B cell (primary cell): Measurements from ENCODE around the gene SLC24A3. TPM values are rescaled to one million over a fixed set of nuclear protein-coding genes. Genes with fewer than 3 reads are reported as not detected.

Source experiments
- ATAC-seq: fragments of 200-7000 bp; cut with Tn5 transposase; one replicate; pipeline ENCODE4 v1.10.0; 2021; ENCODE audit warnings: low read depth, mild to moderate bottlenecking, moderate number of reproducible peaks, moderate library complexity
- CTCF ChIA-PET: fragments of 350-600 bp; sonication (Branson Sonifier 250); formaldehyde crosslinking; loops from one replicate; lab custom pipeline; 2021; ENCODE audit warnings: antibody characterized with exemption, inconsistent platforms; lab: Charles Lee
- POLR2A ChIA-PET: fragments of 350-600 bp; sonication (Branson Sonifier 250); formaldehyde crosslinking; loops from one replicate; lab custom pipeline; 2021; ENCODE audit warnings: antibody characterized with exemption; lab: Charles Lee
- DNase-seq: peaks from one replicate; pipeline ENCODE4 v3.0.0; 2013
- H2AFZ ChIP-seq: 2 replicates; pipeline ENCODE4 v1.6.1; 2012; ENCODE audit warnings: mild to moderate bottlenecking, low read depth, low read length; ENCODE audit not compliant: insufficient read depth, poor library complexity, severe bottlenecking
- H3K27ac ChIP-seq, 2 donors: 1 replicate in 1 of 2; 2 replicates in 1 of 2; pipeline ENCODE4 v1.5.1; 2012 to 2013; ENCODE audit warnings: low read length in 2 of 2, mild to moderate bottlenecking in 2 of 2, moderate library complexity in 1 of 2
- H3K27me3 ChIP-seq, 4 experiments: fragments of 200-600 bp in 1 of 4; sonication (generic) in 1 of 4; replicated peaks in 1 of 4; 1 replicate in 2 of 4; 2 replicates in 2 of 4; pipeline versions ENCODE4 v1.6.1 to v1.7.0; 2013 to 2016; ENCODE audit warnings: low read length in 3 of 4, mild to moderate bottlenecking in 2 of 4, mixed read lengths in 1 of 4, moderate library complexity in 1 of 4; ENCODE audit not compliant: insufficient read depth in 4 of 4, control insufficient read depth in 3 of 4; ENCODE audit errors: control extremely low read depth in 1 of 4
- H3K36me3 ChIP-seq, 2 experiments: replicated peaks in 1 of 2; 1 replicate in 1 of 2; 2 replicates in 1 of 2; pipeline versions ENCODE4 v1.6.1 to v1.7.1; 2013; ENCODE audit warnings: low read length in 1 of 2; ENCODE audit not compliant: insufficient read depth in 2 of 2, control insufficient read depth in 1 of 2; ENCODE audit errors: control extremely low read depth in 1 of 2, extremely low read depth in 1 of 2
- H3K4me1 ChIP-seq, 2 donors: fragments of 200-600 bp in 1 of 2; sonication (generic) in 1 of 2; 1 replicate in 1 of 2; 2 replicates in 1 of 2; pipeline versions ENCODE4 v1.5.1 to v1.6.1; 2013 to 2017; ENCODE audit warnings: low read length in 2 of 2; ENCODE audit not compliant: control insufficient read depth in 2 of 2, insufficient read depth in 2 of 2
- H3K4me2 ChIP-seq: replicated peaks from 2 replicates; pipeline ENCODE3; 2012; ENCODE audit warnings: mild to moderate bottlenecking, low read depth, low read length; ENCODE audit not compliant: poor library complexity, severe bottlenecking
- H3K4me3 ChIP-seq, 5 experiments: fragments of 200-600 bp in 1 of 5; sonication (generic) in 1 of 5; 1 replicate in 3 of 5; 2 replicates in 2 of 5; pipeline versions ENCODE4 v1.5.1 to v1.7.0; 2011 to 2016; ENCODE audit warnings: low read length in 4 of 5, mild to moderate bottlenecking in 4 of 5, low read depth in 2 of 5, control low read depth in 1 of 5, moderate library complexity in 1 of 5; ENCODE audit not compliant: insufficient read depth in 1 of 5; ENCODE audit errors: control extremely low read depth in 1 of 5, extremely low read depth in 1 of 5
- H3K79me2 ChIP-seq: fragments of 200-600 bp; sonication (generic); one replicate; pipeline ENCODE4 v1.6.0; 2016; ENCODE audit warnings: low read length; ENCODE audit not compliant: control insufficient read depth, insufficient read depth
- H3K9ac ChIP-seq: fragments of 200-600 bp; sonication (generic); 2 replicates; pipeline ENCODE4 v1.6.1; 2017; ENCODE audit warnings: mild to moderate bottlenecking, low read length, moderate library complexity
- H3K9me3 ChIP-seq, 3 donors: one replicate each; pipeline versions ENCODE4 v1.6.1 to v1.7.1; 2013; ENCODE audit warnings: low read length in 2 of 3; ENCODE audit not compliant: control insufficient read depth in 2 of 3, insufficient read depth in 1 of 3; ENCODE audit errors: control extremely low read depth in 1 of 3
- H4K20me1 ChIP-seq: 2 replicates; pipeline ENCODE4 v1.6.0; 2012; ENCODE audit warnings: mild to moderate bottlenecking, low read length; ENCODE audit not compliant: insufficient read depth, control insufficient read depth, poor library complexity, severe bottlenecking
- H3K27ac Mint-ChIP-seq: one replicate; pipeline ENCODE4 v1.8.0; 2021; ENCODE audit warnings: mixed read lengths
- H3K27me3 Mint-ChIP-seq: one replicate; pipeline ENCODE4 v1.8.0; 2021; ENCODE audit warnings: mixed read lengths
- H3K4me1 Mint-ChIP-seq: one replicate; pipeline ENCODE4 v1.8.0; 2021; ENCODE audit warnings: mixed read lengths
- H3K4me3 Mint-ChIP-seq: one replicate; pipeline ENCODE4 v1.8.0; 2021; ENCODE audit warnings: mixed read lengths
- H3K9me3 Mint-ChIP-seq: one replicate; pipeline ENCODE4 v1.8.0; 2022; ENCODE audit warnings: mixed read lengths; ENCODE audit not compliant: insufficient read depth
- CTCF ChIP-seq: fragments of 200-600 bp; IDR thresholded peaks from one replicate; pipeline ENCODE4 v1.8.0; 2022; ENCODE audit warnings: antibody characterized with exemption, mild to moderate bottlenecking
- EZH2 ChIP-seq: IDR thresholded peaks from 2 replicates; pipeline ENCODE4 v1.6.1; 2012; ENCODE audit warnings: borderline replicate concordance, low read depth, mild to moderate bottlenecking, moderate library complexity, low read length; ENCODE audit not compliant: insufficient read depth, poor library complexity, severe bottlenecking
- WGBS: methylation state at CpG from one replicate; pipeline ENCODE4 v1.1.5; 2013; ENCODE audit warnings: missing lambda C conversion rate; ENCODE audit not compliant: insufficient coverage; 5-methylcytosine and 5-hydroxymethylcytosine counted together
- intact Hi-C: fragments of 100-400 bp; cut with micrococcal nuclease; formaldehyde crosslinking; loops from one replicate; pipeline ENCODE4 v1.10.0; 2022
- polyA plus RNA-seq: library from polyadenylated mRNA; depleted of rRNA; stranded (reverse); fragments of >200 nt; gene quantifications from 2 replicates; pipeline ENCODE4 v1.2.3, GENCODE V29; 2012
- total RNA-seq, 2 donors: library from RNA; stranded (reverse); fragments of 120-200 nt in 1 of 2; gene quantifications; 1 replicate in 1 of 2; 2 replicates in 1 of 2; pipeline versions ENCODE4 v1.2.3 to v1.2.4, GENCODE V29; 2013 to 2022

Gene SLC24A3
- total and polyA plus RNA-seq, 2 donors (not counting 1 experiment from before 2014, with no cell fraction given): not detected

- H3K4me1 ChIP-seq: no peaks in the 10 kb centered on the region
- ATAC-seq: no peak
- no peaks in the 10 kb centered on the region for H3K36me3 ChIP-seq
- no peak overlapping the region for H3K27ac Mint-ChIP-seq
- H3K4me1 Mint-ChIP-seq: no peaks in the 10 kb centered on the region
- ChIA-PET CTCF (no interaction called here), POLR2A (no interaction called here)
- WGBS: 95% methylated on average over 17 of the region's 17 CpGs
- H3K9me3 Mint-ChIP-seq: no peaks in the 10 kb centered on the region
- H3K27me3 Mint-ChIP-seq: peaks cover 9% of the 10 kb centered on the region
- intact Hi-C loops: no loop called here
- no peaks in the 10 kb centered on the region for H4K20me1 ChIP-seq
- no peak for TF ChIP-seq CTCF
- no peak for TF ChIP-seq EZH2
- no peaks in the 10 kb centered on the region for H3K9me3 ChIP-seq
- H3K9ac ChIP-seq: no peak overlapping the region
- peaks cover 0 to 3% (median 0%) of the 10 kb centered on the region in 4 experiments for H3K27me3 ChIP-seq
- H3K27ac ChIP-seq: no peak overlapping the region
- no peak overlapping the region for H3K4me2 ChIP-seq
- H2AFZ ChIP-seq: no peak overlapping the region
- no peaks in the 10 kb centered on the region for H3K79me2 ChIP-seq
- no peak overlapping the region for H3K4me3 ChIP-seq
- H3K4me3 Mint-ChIP-seq: no peak overlapping the region
- DNase-seq: no peak
These were observed 164.2 kb downstream of the SLC24A3 start for GRCh38 chr20:19376451-19377229.

- TF ChIP-seq EZH2: no peak
- no peak for TF ChIP-seq CTCF
- no peak overlapping the region for H3K4me3 Mint-ChIP-seq
- no peaks in the 10 kb centered on the region for H3K9me3 Mint-ChIP-seq
- Histone ChIP-seq H3K4me2 (no peak overlapping the region), H3K36me3 (no peaks in the 10 kb centered on the region), H3K4me1 (no peaks in the 10 kb centered on the region), H3K9ac (no peak overlapping the region), H3K79me2 (no peaks in the 10 kb centered on the region), H3K4me3 (no peak overlapping the region), H2AFZ (no peak overlapping the region), H3K27me3 (peaks cover 0 to 3% (median 0%) of the 10 kb centered on the region in 4 experiments), H3K9me3 (no peaks in the 10 kb centered on the region), H4K20me1 (no peaks in the 10 kb centered on the region), H3K27ac (no peak overlapping the region)
- no peaks in the 10 kb centered on the region for H3K4me1 Mint-ChIP-seq
- DNase-seq (no peak), ATAC-seq (no peak)
- H3K27me3 Mint-ChIP-seq: peaks cover 9% of the 10 kb centered on the region
- ChIA-PET POLR2A (no interaction called here), CTCF (no interaction called here)
- H3K27ac Mint-ChIP-seq: no peak overlapping the region
- WGBS: no CpG with 5 or more reads among the region's 3 CpGs
- intact Hi-C loops: no loop called here
These were observed 165.6 kb downstream of the SLC24A3 start for GRCh38 chr20:19378058-19378457.
